IPS-18a (cell line): ENCODE data around the gene CTSW.
A peak's percentile ranks its signal among the peaks of the same experiment; 100 is the strongest.
"Not testable (repeated sequence)": the region's sequence is repeated elsewhere in the genome, so short reads cannot be mapped to it uniquely, and the experiment has no call there.

Experiments used
- H3K27ac ChIP-seq: one replicate; pipeline ENCODE4 v1.5.1; 2013; ENCODE audit warnings: low read length
- H3K27me3 ChIP-seq: one replicate; pipeline ENCODE4 v1.6.1; 2013; ENCODE audit warnings: mild to moderate bottlenecking, low read length; ENCODE audit not compliant: control insufficient read depth, insufficient read depth
- H3K36me3 ChIP-seq: one replicate; pipeline ENCODE4 v1.6.1; 2013; ENCODE audit warnings: low read depth, low read length; ENCODE audit not compliant: control insufficient read depth
- H3K4me1 ChIP-seq: one replicate; pipeline ENCODE4 v1.6.1; 2013; ENCODE audit warnings: low read depth, low read length; ENCODE audit not compliant: control insufficient read depth
- H3K4me3 ChIP-seq: one replicate; pipeline ENCODE4 v1.5.1; 2013; ENCODE audit warnings: low read length
- H3K9ac ChIP-seq: one replicate; pipeline ENCODE4 v1.6.1; 2013; ENCODE audit warnings: mild to moderate bottlenecking, low read length, moderate library complexity
- H3K9me3 ChIP-seq: one replicate; pipeline ENCODE4 v1.6.1; 2013; ENCODE audit warnings: low read depth, low read length; ENCODE audit not compliant: control insufficient read depth

CTSW gene

DNA sequence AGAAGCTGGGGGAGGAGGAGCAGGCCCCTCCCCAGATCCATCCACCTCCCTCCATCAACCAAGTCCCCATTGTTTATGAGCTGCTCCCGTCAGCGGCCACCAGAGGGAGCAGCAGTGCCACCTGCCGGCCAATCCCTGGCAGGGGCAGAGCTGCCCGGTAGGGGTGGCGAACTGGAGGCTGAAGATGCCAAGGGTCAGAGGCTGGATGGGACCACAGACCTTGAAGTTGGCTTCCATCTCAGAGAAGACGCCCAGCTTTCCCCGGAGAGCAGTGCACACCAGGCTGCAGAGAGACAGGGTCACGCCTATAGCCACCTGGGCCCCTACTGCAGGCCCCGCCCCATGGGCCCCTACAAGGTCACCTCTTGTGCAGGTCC lies 5.1 kb downstream of the CTSW start:
- Histone ChIP-seq H3K4me1 (peaks cover 2% of the 10 kb centered on the region), H3K4me3 (no peak overlapping the region), H3K27ac (no peak overlapping the region), H3K9ac (no peak overlapping the region), H3K36me3 (peaks cover 32% of the 10 kb centered on the region), H3K27me3 (peaks cover 8% of the 10 kb centered on the region), H3K9me3 (no peaks in the 10 kb centered on the region)

DNA sequence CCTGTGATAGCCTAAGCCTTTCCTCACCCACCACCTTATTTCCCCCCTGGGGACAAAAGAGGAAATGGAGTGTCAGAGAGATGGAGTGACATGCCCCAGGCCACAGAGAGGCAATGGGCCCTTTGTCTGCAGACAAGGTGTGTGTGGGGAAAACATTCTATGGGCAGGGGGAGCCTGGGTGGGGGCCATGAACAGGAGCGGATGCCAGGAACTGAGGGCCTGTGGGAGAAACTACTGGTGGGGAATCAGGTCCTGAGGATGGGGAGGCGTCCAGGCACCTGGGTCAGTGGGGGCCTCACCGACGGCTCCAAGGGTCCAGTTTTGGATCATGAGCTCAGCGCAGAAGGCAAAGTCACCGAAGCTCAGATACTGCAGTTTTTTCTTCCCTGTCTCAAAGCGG lies 5.6 kb downstream of the CTSW start:
- H3K9me3 ChIP-seq: no peaks in the 10 kb centered on the region
- peaks cover 32% of the 10 kb centered on the region for H3K36me3 ChIP-seq
- no peak overlapping the region for H3K4me3 ChIP-seq
- H3K27me3 ChIP-seq: peaks cover 14% of the 10 kb centered on the region
- no peak overlapping the region for H3K27ac ChIP-seq
- no peak overlapping the region for H3K9ac ChIP-seq
- peaks cover 7% of the 10 kb centered on the region for H3K4me1 ChIP-seq

DNA sequence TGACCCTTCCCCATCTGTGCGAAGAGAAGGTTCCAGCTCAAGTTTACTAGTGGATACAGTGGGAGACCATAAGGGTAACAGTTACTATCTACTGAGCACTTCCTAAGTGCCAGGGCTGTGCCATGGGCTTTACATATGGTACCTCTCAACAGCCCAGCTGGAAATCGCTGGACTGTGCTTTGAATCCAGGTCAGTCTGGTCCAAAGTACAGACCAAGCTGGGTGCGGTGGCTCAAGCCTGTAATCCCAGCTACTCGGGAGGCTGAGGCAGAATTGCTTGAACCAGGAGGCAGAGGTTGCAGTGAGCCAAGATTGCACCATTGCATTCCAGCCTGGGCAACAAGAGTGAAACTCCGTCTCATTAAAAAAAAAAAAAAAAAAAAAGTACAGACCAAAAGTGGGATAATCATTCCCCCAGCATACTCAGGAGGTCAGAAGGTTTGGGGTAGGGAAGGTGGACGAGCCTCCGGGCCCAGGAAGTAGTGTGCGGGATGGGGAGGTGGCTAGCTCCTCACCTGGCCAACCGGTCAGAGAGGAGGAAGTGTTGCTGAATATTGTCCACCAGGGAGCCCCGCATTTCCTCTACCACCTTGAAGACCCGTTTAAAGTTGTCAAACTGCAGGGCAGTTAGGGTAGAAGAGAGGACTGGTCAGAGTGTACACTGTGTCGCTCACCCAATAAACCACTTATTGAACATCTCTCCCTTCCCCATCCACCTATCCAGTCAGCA lies 6.3 kb downstream of the CTSW start:
- H3K36me3 ChIP-seq: peaks cover 32% of the 10 kb centered on the region
- no peak overlapping the region for H3K27ac ChIP-seq
- H3K9ac ChIP-seq: no peak overlapping the region
- H3K9me3 ChIP-seq: no peaks in the 10 kb centered on the region
- H3K27me3 ChIP-seq: peaks cover 14% of the 10 kb centered on the region
- no peak overlapping the region for H3K4me3 ChIP-seq
- peaks cover 7% of the 10 kb centered on the region for H3K4me1 ChIP-seq

DNA sequence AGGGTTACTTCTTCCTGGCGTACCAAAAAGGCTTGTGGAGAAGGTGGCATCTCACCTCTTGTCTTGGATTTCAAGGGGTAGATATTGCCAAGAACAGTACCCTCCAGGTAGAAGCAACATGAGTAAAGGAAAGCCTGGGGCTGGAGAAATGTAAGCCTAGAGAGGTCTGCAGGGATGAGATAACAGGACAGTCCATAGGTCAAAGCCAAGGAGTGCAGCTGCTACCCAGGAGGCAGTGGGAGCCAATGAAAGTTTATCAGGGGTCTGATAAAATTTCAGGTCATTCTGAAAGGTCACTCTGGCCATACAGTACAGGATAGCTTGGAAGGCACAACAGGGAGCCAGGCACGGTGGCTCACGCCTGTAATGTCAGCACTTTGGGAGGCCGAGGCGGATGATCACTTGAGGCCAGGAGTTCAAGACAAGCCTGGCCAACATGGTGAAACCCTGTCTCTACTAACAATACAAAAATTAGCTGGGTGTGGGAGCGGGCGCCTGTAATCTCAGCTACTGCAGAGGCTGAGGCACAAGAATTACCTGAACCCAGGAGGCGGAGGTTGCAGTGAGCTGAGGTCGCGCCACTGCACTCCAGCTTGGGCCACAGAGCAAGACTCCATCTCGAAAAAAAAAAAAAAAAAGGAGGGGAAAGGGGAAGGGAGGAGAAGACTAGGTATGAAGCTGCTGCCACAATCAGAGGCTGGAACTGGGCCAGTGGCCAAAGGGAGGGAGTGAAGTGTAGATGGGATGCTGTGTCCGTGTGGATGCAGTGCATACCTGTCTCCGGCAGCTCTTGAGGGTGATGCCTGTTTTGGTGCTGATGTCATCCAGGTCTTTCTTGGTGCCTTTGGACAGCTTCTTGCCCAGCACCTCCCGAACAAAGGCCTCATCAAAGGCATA lies 7.4 kb downstream of the CTSW start:
- H3K27me3 ChIP-seq: peaks cover 22% of the 10 kb centered on the region
- H3K4me3 ChIP-seq: peak overlapping the region; percentile 93
- H3K9me3 ChIP-seq: no peaks in the 10 kb centered on the region
- H3K4me1 ChIP-seq: peaks cover 10% of the 10 kb centered on the region
- H3K9ac ChIP-seq: peak overlapping the region; percentile 55
- no peak overlapping the region for H3K27ac ChIP-seq
- H3K36me3 ChIP-seq: peaks cover 32% of the 10 kb centered on the region

DNA sequence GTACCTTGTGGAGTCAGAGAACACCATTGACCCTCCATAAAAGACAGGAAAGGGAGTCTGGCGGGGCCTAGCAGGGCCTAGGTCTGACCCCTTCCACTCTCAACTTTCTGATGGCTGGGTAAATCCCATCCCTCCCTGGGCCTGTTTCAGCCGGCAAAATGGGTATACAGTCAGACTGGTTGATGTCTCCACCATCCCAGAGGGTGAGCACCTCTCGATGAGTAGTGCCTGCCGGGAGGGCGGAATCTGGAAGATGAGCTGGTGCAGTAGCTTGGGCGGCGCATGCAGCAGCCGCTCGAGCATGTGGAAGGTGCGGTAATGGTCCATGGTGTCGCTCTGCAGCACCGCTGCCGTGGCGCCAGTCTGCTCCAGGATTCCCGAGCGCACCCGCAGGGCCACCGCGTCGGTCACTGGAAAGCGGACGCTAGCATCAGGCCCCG lies 8.1 kb downstream of the CTSW start:
- Histone ChIP-seq H3K27ac (no peak overlapping the region), H3K4me3 (peak overlapping the region; percentile 93), H3K9ac (peak overlapping the region; percentile 55), H3K9me3 (no peaks in the 10 kb centered on the region), H3K27me3 (peaks cover 23% of the 10 kb centered on the region), H3K36me3 (peaks cover 32% of the 10 kb centered on the region), H3K4me1 (peaks cover 16% of the 10 kb centered on the region)

DNA sequence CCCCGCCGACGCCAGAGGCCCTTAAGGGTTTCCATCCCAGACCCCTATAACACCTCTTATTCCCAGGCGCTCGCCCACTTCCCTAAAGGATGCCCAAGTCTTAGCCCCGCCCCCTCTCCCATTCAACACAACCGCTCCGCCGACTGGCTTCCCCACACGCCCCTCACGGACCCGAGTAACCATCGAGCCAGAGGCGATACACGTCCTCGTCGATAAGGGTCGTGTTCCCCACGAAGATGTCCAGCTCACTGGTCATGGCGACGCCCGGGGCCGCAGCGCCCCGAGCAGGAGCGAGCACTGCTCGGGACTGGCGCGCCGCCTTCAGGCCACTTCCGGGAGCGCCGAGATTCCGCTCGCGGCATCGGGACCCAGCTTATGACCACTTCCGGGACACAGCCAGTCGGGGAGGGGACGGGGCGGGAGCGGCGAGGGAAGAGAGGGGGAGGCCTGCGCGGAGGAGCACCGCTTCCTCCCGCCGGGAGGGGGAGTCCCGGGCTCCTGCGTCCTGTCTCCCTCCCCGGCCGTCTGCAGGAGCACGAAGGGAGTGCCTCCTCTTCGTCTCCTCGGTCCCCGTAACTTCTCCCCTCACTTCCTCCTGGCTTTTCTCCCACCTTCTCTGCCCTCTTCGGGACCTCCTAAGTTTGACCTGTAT lies 8.7 kb downstream of the CTSW start, which contains the start of gene FIBP:
Gene FIBP (minus strand): TSS at position 309 of the 652 bp plus-strand sequence. CDS start 53 bp downstream, at position 256.
- Histone ChIP-seq H3K27ac (no peak within 1 kb of the TSS), H3K36me3 (peaks cover 28% of the 10 kb centered on the region), H3K4me3 (peak within 1 kb of the TSS; percentile 93), H3K4me1 (peaks cover 16% of the 10 kb centered on the region), H3K9ac (peak within 1 kb of the TSS; percentile 55), H3K27me3 (peaks cover 23% of the 10 kb centered on the region), H3K9me3 (no peaks in the 10 kb centered on the region)

DNA sequence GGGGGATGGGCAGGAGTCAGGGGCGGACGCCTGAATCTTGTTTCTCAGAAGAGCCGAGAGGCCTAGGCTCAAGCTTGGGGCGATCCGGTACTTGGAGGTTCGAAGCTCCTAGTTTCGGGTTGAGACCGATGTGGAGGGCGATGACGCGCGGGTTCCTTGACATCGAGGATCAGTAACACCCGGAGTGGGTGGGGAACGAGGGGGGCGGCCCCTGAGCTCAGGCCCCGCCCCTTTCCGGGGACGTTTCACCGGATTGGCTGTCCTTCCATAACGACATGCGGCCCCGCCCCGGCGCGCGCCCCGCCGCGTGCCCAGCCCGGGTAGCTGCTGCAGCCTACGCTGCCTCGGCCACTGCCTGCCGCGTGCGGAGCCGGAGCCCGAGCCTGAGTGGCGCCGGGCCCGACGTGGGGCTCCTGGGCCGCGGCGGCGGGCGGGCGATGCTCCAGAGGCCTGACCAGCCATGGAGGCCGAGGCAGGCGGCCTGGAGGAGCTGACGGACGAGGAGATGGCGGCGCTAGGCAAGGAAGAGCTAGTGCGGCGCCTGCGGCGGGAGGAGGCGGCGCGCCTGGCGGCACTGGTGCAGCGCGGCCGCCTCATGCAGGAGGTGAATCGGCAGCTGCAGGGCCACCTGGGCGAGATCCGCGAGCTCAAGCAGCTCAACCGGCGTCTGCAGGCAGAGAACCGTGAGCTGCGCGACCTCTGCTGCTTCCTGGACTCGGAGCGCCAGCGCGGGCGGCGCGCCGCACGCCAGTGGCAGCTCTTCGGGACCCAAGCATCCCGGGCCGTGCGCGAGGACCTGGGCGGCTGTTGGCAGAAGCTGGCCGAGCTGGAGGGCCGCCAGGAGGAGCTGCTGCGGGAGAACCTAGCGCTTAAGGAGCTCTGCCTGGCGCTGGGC lies 10.9 kb downstream of the CTSW start, which contains the start of gene CCDC85B:
Gene CCDC85B (plus strand): TSS at position 350 of the 895 bp plus-strand sequence. CDS start 111 bp downstream, at position 461.
- Histone ChIP-seq H3K4me3 (peak within 1 kb of the TSS; percentile 93), H3K27ac (no peak within 1 kb of the TSS), H3K36me3 (peaks cover 10% of the 10 kb centered on the region), H3K27me3 (peaks cover 23% of the 10 kb centered on the region), H3K9me3 (no peaks in the 10 kb centered on the region), H3K9ac (peak within 1 kb of the TSS; percentile 73), H3K4me1 (peaks cover 16% of the 10 kb centered on the region)

DNA sequence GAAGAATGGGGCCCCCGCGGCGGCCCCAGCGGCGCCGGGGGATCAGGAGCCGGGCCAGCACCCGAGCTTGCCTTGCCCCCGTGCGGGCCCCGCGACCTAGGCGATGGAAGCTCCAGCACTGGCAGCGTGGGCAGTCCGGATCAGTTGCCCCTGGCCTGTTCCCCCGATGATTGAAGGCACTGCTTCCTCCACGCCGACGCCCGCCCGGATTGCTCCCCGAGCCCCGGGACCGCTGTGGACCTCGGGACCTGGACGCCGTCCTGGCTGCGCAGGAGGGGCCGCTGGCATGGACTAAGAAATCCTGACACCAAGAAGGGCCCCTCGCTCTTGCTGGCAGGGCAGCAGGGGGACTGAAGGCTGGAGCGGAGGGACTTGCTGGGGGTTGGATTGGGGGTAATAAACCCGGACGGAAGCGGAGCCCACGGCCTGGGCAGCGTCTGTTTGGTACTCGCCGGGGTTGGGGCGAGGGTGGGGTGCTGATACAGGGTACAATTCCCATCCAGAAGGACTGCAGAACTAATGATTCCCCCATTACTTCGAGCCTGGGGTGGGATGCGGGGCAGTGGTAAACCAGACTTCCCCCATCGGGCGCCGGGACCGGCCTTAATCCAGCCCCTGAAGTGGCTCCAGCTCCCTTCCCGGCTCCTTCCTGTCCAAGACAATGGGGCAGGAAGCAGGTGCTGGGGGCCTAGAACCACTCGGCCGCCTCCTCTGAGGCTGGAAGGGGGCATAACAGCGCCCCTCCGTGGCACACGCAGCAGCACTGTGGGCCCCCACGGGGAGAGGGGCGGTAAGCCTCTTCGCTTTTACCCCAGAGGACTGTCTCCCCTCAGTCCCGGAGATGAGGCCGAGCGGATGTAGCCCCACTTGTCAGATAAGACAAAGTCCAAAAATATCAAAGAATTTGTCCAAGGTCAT lies 11.8 kb downstream of the CTSW start:
- peaks cover 5% of the 10 kb centered on the region for H3K36me3 ChIP-seq
- H3K27ac ChIP-seq: no peak overlapping the region

DNA sequence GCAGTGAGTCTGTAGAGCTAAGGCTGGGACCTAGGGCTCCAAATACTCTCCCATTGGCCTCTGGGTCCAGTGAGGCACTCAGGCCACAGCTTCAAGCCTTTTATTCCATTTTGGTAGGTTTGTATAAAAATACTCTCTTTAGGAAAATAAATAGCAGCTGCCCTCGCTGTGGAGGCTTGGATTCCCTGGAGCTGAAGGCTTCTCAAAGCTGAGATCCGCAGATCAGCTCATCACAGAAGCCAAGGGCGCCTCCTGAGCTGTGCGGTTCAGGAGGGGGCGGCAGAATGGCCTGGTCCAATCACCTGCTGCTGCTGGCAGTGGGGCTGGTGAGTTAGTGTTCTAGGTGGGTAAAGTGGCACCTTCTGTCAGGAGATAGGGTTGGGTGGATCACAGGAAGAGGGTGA lies 12.5 kb downstream of the CTSW start:
- Histone ChIP-seq H3K4me1 (peaks cover 16% of the 10 kb centered on the region), H3K9ac (peak overlapping the region; percentile 73), H3K27me3 (peaks cover 32% of the 10 kb centered on the region), H3K4me3 (peak overlapping the region; percentile 85)
- not testable (repeated sequence) for H3K27ac ChIP-seq, H3K9me3 ChIP-seq, H3K36me3 ChIP-seq

More for the DNA sequence above, 11.8 kb downstream of the CTSW start:
- H3K4me3 ChIP-seq: peak overlapping the region; percentile 85
- H3K4me1 ChIP-seq: peaks cover 16% of the 10 kb centered on the region
- peaks cover 26% of the 10 kb centered on the region for H3K27me3 ChIP-seq
- H3K9me3 ChIP-seq: no peaks in the 10 kb centered on the region
- peak overlapping the region; percentile 73 for H3K9ac ChIP-seq
